GM23248 (cell line): ENCODE results near the gene GBGT1. TPM values are rescaled to one million over a fixed set of nuclear protein-coding genes. Genes with fewer than 3 reads are reported as not detected.

ENCODE experiments used
- DNase-seq: peaks from one replicate; pipeline ENCODE4 v3.0.0-alpha.2; 2015
- H2AFZ ChIP-seq: fragments of 200-600 bp; sonication (generic); 2 replicates; pipeline ENCODE4 v1.6.1; 2016; ENCODE audit warnings: antibody characterized with exemption
- H3F3A ChIP-seq: fragments of 200-600 bp; sonication (generic); 2 replicates; pipeline ENCODE4 v1.6.1; 2016; ENCODE audit warnings: mild to moderate bottlenecking, antibody characterized with exemption, mixed run types; ENCODE audit not compliant: insufficient read depth
- H3K27ac ChIP-seq: fragments of 200-600 bp; sonication (generic); 2 replicates; pipeline ENCODE4 v1.5.1; 2016; ENCODE audit warnings: mild to moderate bottlenecking
- H3K27me3 ChIP-seq: fragments of 200-600 bp; sonication (generic); replicated peaks from 2 replicates; pipeline ENCODE4 v1.6.1; 2016; ENCODE audit warnings: mild to moderate bottlenecking; ENCODE audit not compliant: insufficient read depth
- H3K36me3 ChIP-seq: fragments of 200-600 bp; sonication (generic); 2 replicates; pipeline ENCODE4 v1.6.1; 2016; ENCODE audit warnings: low read depth, mild to moderate bottlenecking
- H3K4me1 ChIP-seq: fragments of 200-600 bp; sonication (generic); 2 replicates; pipeline ENCODE4 v1.6.1; 2016; ENCODE audit warnings: mild to moderate bottlenecking; ENCODE audit not compliant: insufficient read depth
- H3K4me2 ChIP-seq: fragments of 200-600 bp; sonication (generic); one replicate; pipeline ENCODE4 v1.6.1; 2016; ENCODE audit warnings: mild to moderate bottlenecking; ENCODE audit not compliant: unreplicated experiment
- H3K4me3 ChIP-seq: fragments of 200-600 bp; sonication (generic); 2 replicates; pipeline ENCODE4 v1.5.1; 2016; ENCODE audit warnings: mild to moderate bottlenecking
- H3K79me2 ChIP-seq: fragments of 200-600 bp; sonication (generic); 2 replicates; pipeline ENCODE4 v1.6.1; 2016; ENCODE audit warnings: mild to moderate bottlenecking; ENCODE audit not compliant: insufficient read depth
- H3K9ac ChIP-seq: fragments of 200-600 bp; sonication (generic); 2 replicates; pipeline ENCODE4 v1.6.1; 2016; ENCODE audit warnings: mild to moderate bottlenecking
- H3K9me2 ChIP-seq: fragments of 200-600 bp; sonication (generic); 2 replicates; pipeline ENCODE4 v1.6.1; 2016; ENCODE audit warnings: mixed run types, mild to moderate bottlenecking, moderate library complexity; ENCODE audit not compliant: insufficient read depth
- H3K9me3 ChIP-seq: fragments of 200-600 bp; sonication (generic); one replicate; pipeline ENCODE4 v1.6.1; 2017; ENCODE audit warnings: low read depth
- H4K20me1 ChIP-seq: fragments of 200-600 bp; sonication (generic); 2 replicates; pipeline ENCODE4 v1.6.0; 2016; ENCODE audit not compliant: insufficient read depth
- EZH2 ChIP-seq: fragments of 200-600 bp; sonication (generic); IDR thresholded peaks from 2 replicates; pipeline ENCODE4 v1.6.1; 2018; ENCODE audit warnings: antibody characterized with exemption, mild to moderate bottlenecking; ENCODE audit not compliant: insufficient read depth, poor library complexity, severe bottlenecking
- EZH2phosphoT487 ChIP-seq: fragments of 200-600 bp; sonication (generic); IDR thresholded peaks from 2 replicates; pipeline ENCODE4 v1.6.1; 2018; ENCODE audit warnings: antibody characterized with exemption, moderate library complexity, mild to moderate bottlenecking, low read depth; ENCODE audit not compliant: insufficient read depth
- WGBS, 2 experiments: methylation state at CpG; one replicate each; pipeline ENCODE4 v1.1.6; 2015 to 2017; ENCODE audit warnings: low lambda C conversion rate in 2 of 2, low coverage in 1 of 2; ENCODE audit errors: missing lambda C conversion rate in 2 of 2; 5-methylcytosine and 5-hydroxymethylcytosine counted together
- in situ Hi-C: fragments of 300-500 bp; cut with MboI; formaldehyde crosslinking; loops from 2 replicates; pipeline ENCODE4 v1.15.0; 2020
- polyA plus RNA-seq: library from polyadenylated mRNA; unstranded; fragments of >200 nt; fragmentation: Nextera tagmentation; extraction: Ambion mirVana; gene quantifications from 2 replicates; pipeline ENCODE4 v1.2.1, GENCODE V29; 2016
- total RNA-seq: library from RNA; depleted of rRNA; stranded (reverse); fragments of >200 nt; shearing (Covaris generic); gene quantifications from 2 replicates; pipeline ENCODE4 v1.2.3, GENCODE V29; 2014

Gene GBGT1
- total and polyA plus RNA-seq, 2 experiments from 2014 or later: 0.95 to 3.1 TPM

- Histone ChIP-seq H3K9me2 (no peaks in the 10 kb centered on the region), H3F3A (peaks cover 12% of the 10 kb centered on the region), H3K27ac (no peak overlapping the region), H3K36me3 (no peaks in the 10 kb centered on the region), H3K79me2 (peaks cover 13% of the 10 kb centered on the region; the same call in 1 of the 2 replicates), H3K4me3 (no peak overlapping the region), H3K4me1 (peaks cover 31% of the 10 kb centered on the region), H3K9ac (no peak overlapping the region), H4K20me1 (no peaks in the 10 kb centered on the region), H3K4me2 (no peak overlapping the region), H3K27me3 (no peaks in the 10 kb centered on the region), H3K9me3 (no peaks in the 10 kb centered on the region), H2AFZ (no peak overlapping the region)
- DNase-seq: peak; percentile 74
- 53 to 58% methylated on average over 17 to 19 of the region's 19 CpGs for WGBS, 2 experiments
- in situ Hi-C loops: no loop called here
- TF ChIP-seq EZH2 (no peak), EZH2phosphoT487 (no peak)
Observed at GRCh38 chr9:133122935-133123611, 40.6 kb downstream of the GBGT1 start.

GRCh38 chr9:133122605-133122934 lies 41.1 kb downstream of the GBGT1 start:
- H2AFZ ChIP-seq: no peak overlapping the region
- no peaks in the 10 kb centered on the region for H4K20me1 ChIP-seq
- peaks cover 18% of the 10 kb centered on the region for H3K79me2 ChIP-seq
- no peaks in the 10 kb centered on the region for H3K9me2 ChIP-seq
- H3K4me3 ChIP-seq: no peak overlapping the region
- H3K27ac ChIP-seq: no peak overlapping the region
- peaks cover 12% of the 10 kb centered on the region for H3F3A ChIP-seq
- in situ Hi-C loops: no loop called here
- H3K4me1 ChIP-seq: peaks cover 31% of the 10 kb centered on the region
- DNase-seq: no peak
- no peaks in the 10 kb centered on the region for H3K27me3 ChIP-seq
- H3K4me2 ChIP-seq: no peak overlapping the region
- H3K9ac ChIP-seq: no peak overlapping the region
- no peak for TF ChIP-seq EZH2phosphoT487
- no peak for TF ChIP-seq EZH2
- no peaks in the 10 kb centered on the region for H3K9me3 ChIP-seq
- no peaks in the 10 kb centered on the region for H3K36me3 ChIP-seq
- 78 to 84% methylated on average over 4 of the region's 4 CpGs for WGBS, 2 experiments

- Histone ChIP-seq H3F3A (peaks cover 12% of the 10 kb centered on the region), H3K27me3 (no peaks in the 10 kb centered on the region), H3K4me3 (no peak overlapping the region), H3K4me1 (peaks cover 31% of the 10 kb centered on the region), H3K79me2 (peaks cover 24% of the 10 kb centered on the region), H3K9me3 (no peaks in the 10 kb centered on the region), H3K9ac (no peak overlapping the region), H4K20me1 (no peaks in the 10 kb centered on the region; the same call in 1 of the 2 replicates), H3K36me3 (no peaks in the 10 kb centered on the region), H3K27ac (no peak overlapping the region), H3K4me2 (no peak overlapping the region), H3K9me2 (no peaks in the 10 kb centered on the region), H2AFZ (no peak overlapping the region)
- 90 to 93% methylated on average over 8 of the region's 8 CpGs for WGBS, 2 experiments
- TF ChIP-seq EZH2phosphoT487 (no peak), EZH2 (no peak)
- in situ Hi-C loops: no loop called here
- no peak for DNase-seq
Observed at GRCh38 chr9:133121915-133122550, 41.7 kb downstream of the GBGT1 start.

GRCh38 chr9:133121198-133121914 lies 42.4 kb downstream of the GBGT1 start, which contains the start of gene RALGDS:
TSS of gene RALGDS (minus strand) at chr9:133121240. CDS start at chr9:133121154, 86 bp downstream.
- in situ Hi-C loops: no loop called here
- peak; percentile 97 for DNase-seq
- Histone ChIP-seq H3K79me2 (peaks cover 31% of the 10 kb centered on the region), H4K20me1 (no peaks in the 10 kb centered on the region; the same call in 1 of the 2 replicates), H3K27me3 (no peaks in the 10 kb centered on the region), H3K9me2 (no peaks in the 10 kb centered on the region), H2AFZ (peak within 1 kb of the TSS; percentile 55; the same call in 1 of the 2 replicates), H3K27ac (no peak within 1 kb of the TSS; the same call in 1 of the 2 replicates), H3K36me3 (no peaks in the 10 kb centered on the region), H3K4me3 (peak within 1 kb of the TSS; percentile 78), H3K9ac (peak within 1 kb of the TSS; percentile 84), H3K4me1 (peaks cover 26% of the 10 kb centered on the region), H3K4me2 (peak within 1 kb of the TSS; percentile 81), H3K9me3 (no peaks in the 10 kb centered on the region), H3F3A (peaks cover 12% of the 10 kb centered on the region)
- WGBS, 2 experiments: 14 to 39% methylated on average over 16 to 53 of the region's 53 CpGs
- TF ChIP-seq EZH2 (no peak), EZH2phosphoT487 (no peak)
